ENCODE measurements around the gene SULT4A1.
"Not testable (repeated sequence)": the region's sequence is repeated elsewhere in the genome, so short reads cannot be mapped to it uniquely, and the experiment has no call there.

Gene SULT4A1

GRCh38 chr22:43862074-43862881 is at the start of gene SULT4A1:
TSS of gene SULT4A1 (minus strand) at chr22:43862513. CDS start at chr22:43862382, 131 bp downstream.
- Histone ChIP-seq H3K4me1 (ENCODE audit: insufficient read depth, low read length) (peaks cover 15% of the 10 kb centered on the region), H2AFZ (ENCODE audit: low read depth, low read length) (peak within 1 kb of the TSS; percentile 84), H3K36me3 (ENCODE audit: insufficient read depth, low read length) (no peaks in the 10 kb centered on the region), H3K9me3 (ENCODE audit: low read length) (peaks cover 9% of the 10 kb centered on the region), H3K4me3 (ENCODE audit: low read length) (peak within 1 kb of the TSS; percentile 76), H3K27me3 (ENCODE audit: insufficient read depth, low read length) (no peaks in the 10 kb centered on the region)

GRCh38 chr22:43911351-43911750 is 49.0 kb upstream of the SULT4A1 start:
- Histone ChIP-seq H3K27me3 (ENCODE audit: insufficient read depth, low read length) (peaks cover 13% of the 10 kb centered on the region), H3K36me3 (ENCODE audit: insufficient read depth, low read length) (no peaks in the 10 kb centered on the region), H2AFZ (ENCODE audit: low read depth, low read length) (no peak overlapping the region), H3K4me3 (ENCODE audit: low read length) (no peak overlapping the region), H3K9me3 (ENCODE audit: low read length) (peaks cover 1% of the 10 kb centered on the region), H3K4me1 (ENCODE audit: insufficient read depth, low read length) (no peaks in the 10 kb centered on the region)

DNA sequence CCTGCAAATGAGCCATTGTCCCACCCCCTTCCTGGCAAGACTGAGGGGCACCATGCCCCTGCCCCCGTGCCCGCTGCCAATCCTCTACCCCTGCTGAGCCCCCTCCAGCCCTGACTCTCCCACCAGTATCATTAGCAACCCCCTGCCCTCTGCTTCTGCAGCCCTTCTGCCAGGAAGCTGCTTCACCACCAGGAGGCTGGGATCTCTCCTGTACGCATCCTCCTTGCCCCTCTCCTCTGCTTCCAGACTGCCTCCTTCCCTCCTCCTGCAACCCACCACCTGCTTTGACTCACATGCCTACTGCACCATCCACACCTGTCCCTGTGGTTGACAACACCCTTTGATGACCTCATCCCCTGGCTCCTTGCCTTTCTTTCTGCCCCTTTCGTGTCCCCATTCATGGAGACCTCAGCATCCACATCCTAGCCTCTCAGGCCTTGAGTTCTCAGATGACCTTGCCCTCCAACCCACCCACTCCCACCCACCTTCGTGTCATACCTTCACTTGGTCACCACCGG is 47.9 kb upstream of the SULT4A1 start:
- peaks cover 13% of the 10 kb centered on the region for H3K27me3 ChIP-seq (ENCODE audit: insufficient read depth, low read length)
- no peaks in the 10 kb centered on the region for H3K9me3 ChIP-seq (ENCODE audit: low read length)
- no peaks in the 10 kb centered on the region for H3K4me1 ChIP-seq (ENCODE audit: insufficient read depth, low read length)
- H3K36me3 ChIP-seq (ENCODE audit: insufficient read depth, low read length) = no peaks in the 10 kb centered on the region
- no peak overlapping the region for H2AFZ ChIP-seq (ENCODE audit: low read depth, low read length)
- no peak overlapping the region for H3K4me3 ChIP-seq (ENCODE audit: low read length)

DNA sequence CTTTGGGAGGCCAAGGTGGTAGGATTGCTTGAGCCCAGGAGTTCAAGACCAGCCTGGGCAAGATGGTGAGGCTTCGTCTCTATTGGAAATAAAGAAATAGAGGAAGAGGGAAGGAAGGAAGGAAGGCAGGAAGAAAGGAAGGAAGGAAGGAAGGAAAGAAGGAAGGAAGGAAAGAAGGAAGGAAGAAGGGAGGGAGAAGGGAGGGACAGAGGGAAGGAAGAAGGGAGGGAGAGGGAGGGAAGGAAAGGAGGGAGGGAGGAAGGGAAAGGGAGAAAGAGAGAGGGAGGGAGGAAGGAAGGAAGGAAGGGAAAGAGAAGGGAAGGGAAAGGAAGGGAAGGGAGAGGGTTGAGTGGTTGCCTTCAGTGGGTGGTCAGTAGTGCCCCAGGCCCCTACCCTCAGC is 47.4 kb upstream of the SULT4A1 start:
- no peaks in the 10 kb centered on the region for H3K4me1 ChIP-seq (ENCODE audit: insufficient read depth, low read length)
- H3K9me3 ChIP-seq (ENCODE audit: low read length) = no peaks in the 10 kb centered on the region
- no peak overlapping the region for H2AFZ ChIP-seq (ENCODE audit: low read depth, low read length)
- no peak overlapping the region for H3K4me3 ChIP-seq (ENCODE audit: low read length)
- H3K36me3 ChIP-seq (ENCODE audit: insufficient read depth, low read length) = no peaks in the 10 kb centered on the region
- H3K27me3 ChIP-seq (ENCODE audit: insufficient read depth, low read length) = peaks cover 13% of the 10 kb centered on the region

- H3K36me3 ChIP-seq (ENCODE audit: insufficient read depth, low read length) = no peaks in the 10 kb centered on the region
- no peak overlapping the region for H2AFZ ChIP-seq (ENCODE audit: low read depth, low read length)
- H3K9me3 ChIP-seq (ENCODE audit: low read length) = no peaks in the 10 kb centered on the region
Measured at GRCh38 chr22:43905681-43906080, 43.4 kb upstream of the SULT4A1 start.

GRCh38 chr22:43904412-43904811 is 42.1 kb upstream of the SULT4A1 start:
- H3K4me1 ChIP-seq (ENCODE audit: insufficient read depth, low read length); H3K9me3 ChIP-seq (ENCODE audit: low read length); H3K4me3 ChIP-seq (ENCODE audit: low read length); H2AFZ ChIP-seq (ENCODE audit: low read depth, low read length); H3K36me3 ChIP-seq (ENCODE audit: insufficient read depth, low read length): not testable (repeated sequence)
- H3K27me3 ChIP-seq (ENCODE audit: insufficient read depth, low read length) = peaks cover 17% of the 10 kb centered on the region

More at GRCh38 chr22:43905681-43906080, 43.4 kb upstream of the SULT4A1 start:
- Histone ChIP-seq H3K4me3 (ENCODE audit: low read length) (no peak overlapping the region), H3K27me3 (ENCODE audit: insufficient read depth, low read length) (peaks cover 9% of the 10 kb centered on the region), H3K4me1 (ENCODE audit: insufficient read depth, low read length) (no peaks in the 10 kb centered on the region)

DNA sequence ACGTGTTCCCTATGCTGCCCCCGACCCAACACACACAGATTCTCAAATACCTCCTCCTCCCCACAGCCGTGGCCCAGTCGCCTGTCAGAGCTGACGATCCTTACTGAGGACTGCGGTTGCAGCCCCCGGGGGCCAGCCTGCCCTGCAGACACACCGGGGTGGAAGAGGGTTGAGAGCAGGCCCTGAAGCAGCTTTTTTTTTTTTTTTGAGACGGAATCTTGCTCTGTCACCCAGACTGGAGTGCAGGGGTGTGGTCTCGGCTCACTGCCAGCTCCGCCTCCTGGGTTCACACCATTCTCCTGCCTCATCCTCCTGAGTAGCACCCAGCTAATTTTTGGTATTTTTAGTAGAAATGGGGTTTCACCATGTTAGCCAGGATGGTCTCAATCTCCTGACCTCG is 40.7 kb upstream of the SULT4A1 start:
- H3K9me3 ChIP-seq (ENCODE audit: low read length); H3K36me3 ChIP-seq (ENCODE audit: insufficient read depth, low read length); H3K4me1 ChIP-seq (ENCODE audit: insufficient read depth, low read length); H3K4me3 ChIP-seq (ENCODE audit: low read length); H2AFZ ChIP-seq (ENCODE audit: low read depth, low read length): not testable (repeated sequence)
- peaks cover 17% of the 10 kb centered on the region for H3K27me3 ChIP-seq (ENCODE audit: insufficient read depth, low read length)

- Histone ChIP-seq H3K27me3 (ENCODE audit: insufficient read depth, low read length) (peaks cover 22% of the 10 kb centered on the region), H2AFZ (ENCODE audit: low read depth, low read length) (no peak overlapping the region), H3K9me3 (ENCODE audit: low read length) (peaks cover 1% of the 10 kb centered on the region), H3K4me1 (ENCODE audit: insufficient read depth, low read length) (no peaks in the 10 kb centered on the region), H3K4me3 (ENCODE audit: low read length) (no peak overlapping the region), H3K36me3 (ENCODE audit: insufficient read depth, low read length) (no peaks in the 10 kb centered on the region)
Measured at GRCh38 chr22:43901976-43902643, 39.8 kb upstream of the SULT4A1 start.

DNA sequence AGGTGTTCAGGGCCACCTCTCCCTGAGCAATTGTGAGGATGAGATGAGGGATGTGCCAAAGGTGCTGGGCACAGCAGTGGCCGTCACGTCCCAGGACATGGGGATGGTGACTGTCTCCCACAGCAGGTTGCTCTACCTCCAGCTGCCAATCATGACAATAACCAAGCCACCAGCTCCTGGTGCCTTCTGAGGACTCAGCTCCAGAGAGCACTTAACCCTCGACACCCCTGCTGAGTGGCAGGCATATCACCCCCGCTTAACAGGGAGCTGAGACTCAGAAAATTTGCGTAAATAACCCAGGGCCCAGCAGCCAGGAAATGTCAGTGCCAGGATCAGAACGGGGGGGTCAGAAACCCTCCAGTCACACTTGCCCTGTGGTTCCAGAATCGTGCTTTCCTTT is 37.9 kb upstream of the SULT4A1 start:
- Histone ChIP-seq H3K27me3 (ENCODE audit: insufficient read depth, low read length) (peaks cover 30% of the 10 kb centered on the region), H3K4me1 (ENCODE audit: insufficient read depth, low read length) (no peaks in the 10 kb centered on the region), H3K9me3 (ENCODE audit: low read length) (peaks cover 1% of the 10 kb centered on the region), H3K4me3 (ENCODE audit: low read length) (no peak overlapping the region), H3K36me3 (ENCODE audit: insufficient read depth, low read length) (no peaks in the 10 kb centered on the region), H2AFZ (ENCODE audit: low read depth, low read length) (no peak overlapping the region)

- H3K9me3 ChIP-seq (ENCODE audit: low read length) = peaks cover 1% of the 10 kb centered on the region
- H3K27me3 ChIP-seq (ENCODE audit: insufficient read depth, low read length) = peaks cover 50% of the 10 kb centered on the region
- no peaks in the 10 kb centered on the region for H3K4me1 ChIP-seq (ENCODE audit: insufficient read depth, low read length)
- H3K4me3 ChIP-seq (ENCODE audit: low read length) = no peak overlapping the region
- no peaks in the 10 kb centered on the region for H3K36me3 ChIP-seq (ENCODE audit: insufficient read depth, low read length)
- H2AFZ ChIP-seq (ENCODE audit: low read depth, low read length) = no peak overlapping the region
Measured at GRCh38 chr22:43897751-43898261, 35.5 kb upstream of the SULT4A1 start.

- peaks cover 63% of the 10 kb centered on the region for H3K27me3 ChIP-seq (ENCODE audit: insufficient read depth, low read length)
- H3K4me1 ChIP-seq (ENCODE audit: insufficient read depth, low read length) = no peaks in the 10 kb centered on the region
- H2AFZ ChIP-seq (ENCODE audit: low read depth, low read length) = no peak overlapping the region
- H3K4me3 ChIP-seq (ENCODE audit: low read length) = no peak overlapping the region
- H3K9me3 ChIP-seq (ENCODE audit: low read length) = peaks cover 1% of the 10 kb centered on the region
- H3K36me3 ChIP-seq (ENCODE audit: insufficient read depth, low read length) = no peaks in the 10 kb centered on the region
Measured at GRCh38 chr22:43895986-43896645, 33.8 kb upstream of the SULT4A1 start.

GRCh38 chr22:43894122-43894521 is 31.8 kb upstream of the SULT4A1 start:
- Histone ChIP-seq H3K27me3 (ENCODE audit: insufficient read depth, low read length) (peaks cover 71% of the 10 kb centered on the region), H3K4me1 (ENCODE audit: insufficient read depth, low read length) (no peaks in the 10 kb centered on the region)

GRCh38 chr22:43893266-43893665 is 31.0 kb upstream of the SULT4A1 start:
- H3K4me3 ChIP-seq (ENCODE audit: low read length) = no peak overlapping the region
- H2AFZ ChIP-seq (ENCODE audit: low read depth, low read length) = no peak overlapping the region
- H3K4me1 ChIP-seq (ENCODE audit: insufficient read depth, low read length) = no peaks in the 10 kb centered on the region
- no peaks in the 10 kb centered on the region for H3K36me3 ChIP-seq (ENCODE audit: insufficient read depth, low read length)
- no peaks in the 10 kb centered on the region for H3K9me3 ChIP-seq (ENCODE audit: low read length)
- peaks cover 71% of the 10 kb centered on the region for H3K27me3 ChIP-seq (ENCODE audit: insufficient read depth, low read length)

More at GRCh38 chr22:43894122-43894521, 31.8 kb upstream of the SULT4A1 start:
- Histone ChIP-seq H3K9me3 (ENCODE audit: low read length) (no peaks in the 10 kb centered on the region), H2AFZ (ENCODE audit: low read depth, low read length) (no peak overlapping the region), H3K4me3 (ENCODE audit: low read length) (no peak overlapping the region), H3K36me3 (ENCODE audit: insufficient read depth, low read length) (no peaks in the 10 kb centered on the region)
